Measurements from ENCODE around the gene GPR35. TPM values are rescaled to one million over a fixed set of nuclear protein-coding genes. Genes with fewer than 3 reads are reported as not detected.

The GPR35 gene
- total and polyA plus RNA-seq, 2 of the 13 experiments (the other 11 are each of a cell fraction or from before 2014, with no cell fraction given) = 27.1 to 44.2 TPM

GRCh38 chr2:240586198-240586918 is 38.9 kb upstream of the GPR35 start, which contains the start of gene CAPN10 (continued):
- TF ChIP-seq TFE3 (CRISPR knock-in tag; IDR thresholded peaks at IDR 0.05) = peak; percentile 41
- TF ChIP-seq SETDB1 (CRISPR knock-in tag; IDR thresholded peaks at IDR 0.05; ENCODE audit: borderline replicate concordance) = no peak
- no peak for TF ChIP-seq ZNF431 (CRISPR knock-in tag; IDR thresholded peaks at IDR 0.05; ENCODE audit: borderline replicate concordance, low read depth)
- peak; percentile 91 for TF ChIP-seq ZC3H13 (CRISPR knock-in tag; IDR thresholded peaks at IDR 0.05)
- TF ChIP-seq PBX3 (CRISPR knock-in tag; IDR thresholded peaks at IDR 0.05; ENCODE audit: borderline replicate concordance) = 0 out of 2 replicates have a peak, but pooled peaks have one; percentile 23
- TF ChIP-seq KIAA2018 (CRISPR knock-in tag; IDR thresholded peaks at IDR 0.05; ENCODE audit: borderline replicate concordance) = no peak
- TF ChIP-seq HNF1B (CRISPR knock-in tag; IDR thresholded peaks at IDR 0.05) = peak; percentile 94
- TF ChIP-seq DPF2 (CRISPR knock-in tag; IDR thresholded peaks at IDR 0.05; ENCODE audit: borderline replicate concordance, low read depth) = no peak
- no peak for TF ChIP-seq SMC3 (IDR thresholded peaks at IDR 0.05; ENCODE audit: low read length)
- peak; percentile 65; the same call in 1 of the 2 replicates for TF ChIP-seq ZSCAN20 (CRISPR knock-in tag; IDR thresholded peaks at IDR 0.05; ENCODE audit: borderline replicate concordance)
- peak; percentile 77; the same call in 1 of the 2 replicates for TF ChIP-seq ESRRA (CRISPR knock-in tag; IDR thresholded peaks at IDR 0.05; ENCODE audit: low read depth)
- peak; percentile 96 for TF ChIP-seq USF2 (IDR thresholded peaks at IDR 0.05; ENCODE audit: low read depth, low read length)
- TF ChIP-seq USF2 (CRISPR knock-in tag; IDR thresholded peaks at IDR 0.05; ENCODE audit: borderline replicate concordance) = peak; percentile 93; the same call in 1 of the 2 replicates
